ENCODE results near the gene ZDHHC23.

Gene ZDHHC23

GRCh38 chr3:113981803-113982202 lies 34.0 kb downstream of the ZDHHC23 start:
- ChIA-PET CTCF (interaction anchor here (0.5 kb wide), 1 partner anchor 468 kb away, joined by 3 read pairs; no protein-coding TSS in a partner anchor), POLR2A (no interaction called here)
- H3K4me3 ChIP-seq (ENCODE audit: low read depth, low read length) = no peak overlapping the region
- TF ChIP-seq ZNF335 (tag by site-specific recombination; conservative IDR thresholded peaks at IDR 0.05) (no peak), ZNF747 (tag by site-specific recombination; IDR thresholded peaks at IDR 0.05) (no peak), ZBTB11 (tag by site-specific recombination; conservative IDR thresholded peaks at IDR 0.05; ENCODE audit: low read depth) (no peak), ZNF621 (tag by site-specific recombination; IDR thresholded peaks at IDR 0.05) (no peak)
- H3K36me3 ChIP-seq (ENCODE audit: control insufficient read depth in 2 of 2, insufficient read depth in 1 of 2, low read length in 2 of 2) = peaks cover 0 to 2% of the 10 kb centered on the region in 2 experiments; a peak in 1 of 3 replicates
- no peaks in the 10 kb centered on the region for H3K4me1 ChIP-seq (ENCODE audit: control insufficient read depth, insufficient read depth, low read length)
- H3K27ac ChIP-seq (ENCODE audit: extremely low read depth, low read depth, low read length) = no peak overlapping the region
- H3K9me3 ChIP-seq (ENCODE audit: control insufficient read depth, insufficient read depth, low read depth, low read length) = no peaks in the 10 kb centered on the region

- ChIA-PET CTCF (no interaction called here), POLR2A (no interaction called here)
- Histone ChIP-seq H3K36me3 (ENCODE audit: control insufficient read depth in 2 of 2, insufficient read depth in 1 of 2, low read length in 2 of 2) (peaks cover 0 to 2% of the 10 kb centered on the region in 2 experiments; a peak in 1 of 3 replicates), H3K27ac (ENCODE audit: extremely low read depth, low read depth, low read length) (no peak overlapping the region), H3K4me1 (ENCODE audit: control insufficient read depth, insufficient read depth, low read length) (no peaks in the 10 kb centered on the region), H3K9me3 (ENCODE audit: control insufficient read depth, insufficient read depth, low read depth, low read length) (no peaks in the 10 kb centered on the region), H3K4me3 (ENCODE audit: low read depth, low read length) (no peak overlapping the region)
- no peak for TF ChIP-seq ZNF521 (tag by site-specific recombination; IDR thresholded peaks at IDR 0.05)
- TF ChIP-seq ZBTB7A (tag by site-specific recombination; IDR thresholded peaks at IDR 0.05; ENCODE audit: low read depth) = no peak
- TF ChIP-seq ZNF501 (tag by site-specific recombination; IDR thresholded peaks at IDR 0.05) = no peak
- TF ChIP-seq ZNF48 (tag by site-specific recombination; IDR thresholded peaks at IDR 0.05) = no peak
- no peak for TF ChIP-seq GLIS1 (tag by site-specific recombination; IDR thresholded peaks at IDR 0.05)
- TF ChIP-seq ZNF19 (tag by site-specific recombination; IDR thresholded peaks at IDR 0.05; ENCODE audit: low read depth) = no peak
- no peak for TF ChIP-seq ZNF433 (tag by site-specific recombination; IDR thresholded peaks at IDR 0.05; ENCODE audit: low read depth)
Observed at GRCh38 chr3:113983544-113983943, 35.7 kb downstream of the ZDHHC23 start.

- H3K27ac ChIP-seq (ENCODE audit: extremely low read depth, low read depth, low read length) = no peak overlapping the region
- TF ChIP-seq SALL2 (tag by site-specific recombination; IDR thresholded peaks at IDR 0.05; ENCODE audit: borderline replicate concordance) (no peak), ZNF529 (tag by site-specific recombination; IDR thresholded peaks at IDR 0.05; ENCODE audit: insufficient replicate concordance) (no peak), ZNF792 (tag by site-specific recombination; IDR thresholded peaks at IDR 0.05) (no peak), ZIC2 (tag by site-specific recombination; IDR thresholded peaks at IDR 0.05) (no peak), KLF10 (tag by site-specific recombination; IDR thresholded peaks at IDR 0.05) (no peak), ZBTB11 (tag by site-specific recombination; conservative IDR thresholded peaks at IDR 0.05; ENCODE audit: low read depth) (no peak)
- TF ChIP-seq, protein P1, sequence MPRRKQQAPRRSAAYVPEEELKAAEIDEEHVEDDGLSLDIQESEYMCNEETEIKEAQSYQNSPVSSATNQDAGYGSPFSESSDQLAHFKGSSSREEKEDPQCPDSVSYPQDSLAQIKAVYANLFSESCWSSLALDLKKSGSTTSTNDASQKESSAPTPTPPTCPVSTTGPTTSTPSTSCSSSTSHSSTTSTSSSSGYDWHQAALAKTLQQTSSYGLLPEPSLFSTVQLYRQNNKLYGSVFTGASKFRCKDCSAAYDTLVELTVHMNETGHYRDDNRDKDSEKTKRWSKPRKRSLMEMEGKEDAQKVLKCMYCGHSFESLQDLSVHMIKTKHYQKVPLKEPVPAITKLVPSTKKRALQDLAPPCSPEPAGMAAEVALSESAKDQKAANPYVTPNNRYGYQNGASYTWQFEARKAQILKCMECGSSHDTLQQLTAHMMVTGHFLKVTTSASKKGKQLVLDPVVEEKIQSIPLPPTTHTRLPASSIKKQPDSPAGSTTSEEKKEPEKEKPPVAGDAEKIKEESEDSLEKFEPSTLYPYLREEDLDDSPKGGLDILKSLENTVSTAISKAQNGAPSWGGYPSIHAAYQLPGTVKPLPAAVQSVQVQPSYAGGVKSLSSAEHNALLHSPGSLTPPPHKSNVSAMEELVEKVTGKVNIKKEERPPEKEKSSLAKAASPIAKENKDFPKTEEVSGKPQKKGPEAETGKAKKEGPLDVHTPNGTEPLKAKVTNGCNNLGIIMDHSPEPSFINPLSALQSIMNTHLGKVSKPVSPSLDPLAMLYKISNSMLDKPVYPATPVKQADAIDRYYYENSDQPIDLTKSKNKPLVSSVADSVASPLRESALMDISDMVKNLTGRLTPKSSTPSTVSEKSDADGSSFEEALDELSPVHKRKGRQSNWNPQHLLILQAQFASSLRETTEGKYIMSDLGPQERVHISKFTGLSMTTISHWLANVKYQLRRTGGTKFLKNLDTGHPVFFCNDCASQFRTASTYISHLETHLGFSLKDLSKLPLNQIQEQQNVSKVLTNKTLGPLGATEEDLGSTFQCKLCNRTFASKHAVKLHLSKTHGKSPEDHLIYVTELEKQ (tag by site-specific recombination; IDR thresholded peaks at IDR 0.05; ENCODE audit: borderline replicate concordance) = no peak
- POLR2A ChIA-PET = no interaction called here
- no peaks in the 10 kb centered on the region for H3K9me3 ChIP-seq (ENCODE audit: control insufficient read depth, insufficient read depth, low read depth, low read length)
- CTCF ChIA-PET = interaction anchor here (0.6 kb wide), 1 partner anchor 51 kb away, joined by 3 read pairs; no protein-coding TSS in a partner anchor
- no peaks in the 10 kb centered on the region for H3K4me1 ChIP-seq (ENCODE audit: control insufficient read depth, insufficient read depth, low read length)
- H3K4me3 ChIP-seq (ENCODE audit: low read depth, low read length) = no peak overlapping the region
- no peaks in the 10 kb centered on the region for H3K36me3 ChIP-seq (ENCODE audit: control insufficient read depth in 2 of 2, insufficient read depth in 1 of 2, low read length in 2 of 2)
Observed at GRCh38 chr3:113985541-113985940, 37.7 kb downstream of the ZDHHC23 start.

All from HEK293 (cell line).